GM19324 (cell line): ENCODE data around the gene TM2D1.
"Not testable (repeated sequence)": the region's sequence is repeated elsewhere in the genome, so short reads cannot be mapped to it uniquely, and the experiment has no call there.

Experiments used
- ATAC-seq: cut with Tn5 transposase; IDR thresholded peaks from one replicate; pipeline ENCODE4 v1.9.1; 2021; ENCODE audit warnings: mild to moderate bottlenecking, moderate library complexity; ENCODE audit not compliant: unreplicated experiment, low FRiP score

TM2D1 gene

DNA sequence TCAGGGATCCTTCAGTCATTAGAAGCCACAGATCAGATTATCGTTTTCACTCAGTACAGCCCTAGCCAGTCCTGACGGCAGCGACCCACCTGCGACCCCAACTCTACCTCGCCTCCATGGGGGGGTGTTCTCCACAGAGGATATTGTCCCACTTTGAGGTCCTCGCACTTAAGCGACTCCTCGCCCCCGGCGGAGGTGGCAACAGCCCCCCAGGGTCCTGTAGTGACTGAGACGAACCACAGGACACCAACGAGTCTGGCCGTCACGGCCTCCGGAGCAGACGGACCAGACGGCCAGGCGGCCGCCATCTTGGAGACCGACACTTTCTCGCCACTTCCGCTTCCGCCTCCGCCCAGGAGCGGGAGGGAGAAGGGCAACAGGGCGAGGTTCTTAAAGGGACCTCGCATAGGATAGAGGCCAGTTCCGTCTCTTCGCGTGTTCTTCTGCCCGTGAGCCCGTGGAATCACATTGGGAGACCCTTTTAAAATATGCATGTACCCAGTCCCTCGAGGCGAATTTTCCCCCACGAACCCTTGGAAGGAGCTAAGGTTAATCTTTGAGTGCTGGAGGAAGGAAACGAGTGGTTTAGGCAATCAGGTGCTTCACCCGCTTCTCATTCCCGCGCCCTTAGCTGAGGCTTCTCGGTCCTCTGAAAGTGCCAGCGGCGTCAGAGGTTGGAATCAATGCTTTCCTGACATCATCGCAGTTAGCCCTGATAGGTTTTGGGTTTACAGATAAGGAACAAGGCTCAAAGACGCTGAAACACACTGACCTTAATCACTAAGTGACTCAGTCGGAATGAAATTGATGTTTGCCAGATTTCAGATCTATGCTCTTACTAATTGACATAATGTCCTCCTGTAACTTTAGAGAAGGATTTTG lies at the start of gene TM2D1:
TM2D1 (minus strand) TSS at position 329 of the 882 bp plus-strand sequence; CDS start at position 308, 21 bp downstream.
- ATAC-seq = peak; percentile 99

- ATAC-seq = no peak
Measured at GRCh38 chr1:61770131-61770530, 45.2 kb upstream of the TM2D1 start.

GRCh38 chr1:61757950-61758349 lies 33.0 kb upstream of the TM2D1 start:
- ATAC-seq = no peak

DNA sequence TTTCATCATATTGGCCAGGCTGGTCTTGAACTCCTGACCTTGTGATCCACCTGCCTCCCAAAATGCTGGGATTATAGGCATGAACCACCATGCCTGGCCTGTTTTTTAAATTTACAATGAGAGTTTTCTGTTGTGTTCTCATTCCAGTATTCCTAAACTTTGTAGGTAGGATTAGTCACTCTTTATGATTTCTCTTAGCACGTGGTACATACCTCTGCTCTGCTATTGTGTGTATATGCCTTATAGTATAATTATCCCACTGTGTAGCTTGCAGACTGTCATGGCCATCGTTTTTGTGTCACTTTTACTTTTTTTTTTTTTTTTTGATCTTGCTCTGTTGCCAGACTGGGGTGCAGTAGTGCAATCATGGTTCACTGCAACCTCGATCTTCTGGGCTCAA lies 31.8 kb upstream of the TM2D1 start:
- ATAC-seq = no peak

- no peak for ATAC-seq
Measured at GRCh38 chr1:61754545-61754944, 29.6 kb upstream of the TM2D1 start.

GRCh38 chr1:61753998-61754508 lies 29.1 kb upstream of the TM2D1 start:
- ATAC-seq = no peak

DNA sequence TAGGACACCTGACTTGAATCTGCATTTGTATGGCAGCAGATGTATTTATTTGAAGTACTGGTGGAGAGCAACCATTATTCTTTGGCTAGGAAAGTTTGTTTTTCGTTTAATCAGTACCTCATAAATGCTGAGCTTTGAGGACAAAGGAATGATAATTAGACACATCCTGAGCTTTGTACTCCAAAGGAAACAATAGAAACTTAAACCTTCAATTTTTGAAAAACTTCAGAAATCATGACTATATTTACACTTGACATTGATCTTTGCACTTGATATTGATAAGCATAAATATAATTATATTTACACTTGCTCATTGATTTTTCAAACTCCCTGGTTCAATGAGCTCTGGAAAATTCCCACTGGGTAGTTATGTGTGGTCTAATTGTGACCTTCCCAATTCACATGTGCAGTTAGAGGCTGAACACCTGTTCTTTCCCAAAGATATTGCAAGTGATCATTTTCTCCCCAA lies 28.0 kb upstream of the TM2D1 start:
- ATAC-seq = no peak

- no peak for ATAC-seq
Measured at GRCh38 chr1:61749574-61749973, 24.6 kb upstream of the TM2D1 start.

GRCh38 chr1:61748566-61748965 lies 23.6 kb upstream of the TM2D1 start:
- ATAC-seq = no peak

- no peak for ATAC-seq
Measured at GRCh38 chr1:61746813-61747212, 21.9 kb upstream of the TM2D1 start.

DNA sequence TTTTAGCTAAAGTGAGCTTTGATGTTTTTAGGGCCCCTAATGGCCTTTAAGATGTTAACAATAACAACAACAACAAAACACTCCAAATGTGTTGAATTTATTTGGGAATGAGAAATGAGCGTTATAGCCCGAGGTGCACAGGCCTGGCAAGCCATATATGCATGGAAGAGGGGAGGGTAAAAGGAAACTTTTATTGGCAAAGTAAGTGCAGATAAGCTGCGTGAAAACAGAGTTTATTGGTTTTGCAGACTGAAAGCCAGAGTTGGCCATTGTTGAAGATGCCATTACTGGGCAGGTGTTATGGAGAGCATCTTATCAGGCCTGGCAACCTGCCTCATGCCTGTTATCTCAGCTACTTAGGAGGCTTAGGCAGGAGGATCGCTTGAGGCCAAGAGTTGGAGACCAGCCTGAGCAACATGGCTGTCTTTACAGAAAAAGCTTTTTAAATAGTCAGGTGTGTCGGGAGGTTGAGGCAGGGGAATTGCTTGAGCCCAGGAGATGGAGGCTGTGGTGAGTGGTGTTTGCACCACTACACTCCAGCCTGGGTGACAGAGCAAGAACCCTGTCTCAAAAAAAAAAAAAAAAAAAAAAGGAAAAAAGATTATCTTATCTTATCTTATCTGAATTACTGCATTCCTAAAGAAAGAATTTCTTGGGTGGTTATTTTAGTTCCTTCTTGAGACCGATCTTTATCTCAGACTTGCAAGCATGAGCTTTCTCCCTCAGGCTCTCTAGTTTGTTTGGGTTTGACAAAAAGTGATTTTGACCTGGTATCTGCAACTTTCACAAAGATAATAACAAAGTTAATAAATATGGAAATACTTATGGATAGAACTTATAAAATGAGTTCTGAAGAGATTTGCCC lies 19.0 kb upstream of the TM2D1 start:
- ATAC-seq = no peak

DNA sequence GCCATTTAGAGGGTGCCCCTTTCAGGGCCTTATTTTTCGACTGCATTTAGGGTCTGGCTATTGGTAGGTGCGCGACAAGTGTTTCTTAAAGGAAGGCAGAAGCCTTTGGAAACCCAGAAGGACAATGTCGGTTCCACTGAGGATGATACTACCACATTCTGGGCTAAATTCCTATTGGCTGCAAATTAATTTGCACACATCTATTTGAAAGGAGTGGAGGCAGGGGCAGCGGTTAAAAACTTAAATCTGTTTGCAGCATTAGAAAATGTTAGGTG lies 18.4 kb upstream of the TM2D1 start:
- ATAC-seq = no peak

GRCh38 chr1:61742620-61743430 lies 17.9 kb upstream of the TM2D1 start:
- peak; percentile 75 for ATAC-seq

- peak; percentile 91 for ATAC-seq
Measured at GRCh38 chr1:61741711-61742619, 17.0 kb upstream of the TM2D1 start, which contains the start of gene PATJ. Gene PATJ, plus strand, starts transcription at chr1:61742480. Its CDS starts 20,413 bp downstream, at chr1:61762893.

- no peak for ATAC-seq
Measured at GRCh38 chr1:61740751-61741700, 16.1 kb upstream of the TM2D1 start.

GRCh38 chr1:61732726-61733125 lies 7.8 kb upstream of the TM2D1 start:
- no peak for ATAC-seq

GRCh38 chr1:61730679-61731078 lies 5.7 kb upstream of the TM2D1 start:
- ATAC-seq = not testable (repeated sequence)

DNA sequence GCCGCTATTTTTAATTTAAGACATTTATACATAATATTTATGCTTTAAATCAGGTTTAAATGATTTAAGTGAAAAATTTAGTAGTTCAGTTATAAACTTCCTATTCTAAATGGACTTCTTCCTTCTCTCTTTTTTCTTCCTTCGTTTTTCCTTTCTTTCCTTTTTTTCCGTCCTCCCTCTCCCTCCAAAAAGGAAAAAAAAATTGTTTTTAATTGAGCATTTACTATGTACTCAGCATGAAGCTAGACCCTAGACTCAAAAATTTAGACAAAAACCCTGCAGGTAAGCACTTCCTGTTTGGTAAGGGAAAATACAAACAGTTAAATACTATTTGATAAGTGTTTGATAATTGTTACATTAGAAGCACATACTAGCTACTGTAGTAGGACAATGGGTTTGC lies 2.6 kb upstream of the TM2D1 start:
- ATAC-seq = no peak
